DMS 273 treated with DMSO at 0.1 percent for 48 hours (cell line): ENCODE measurements around the gene RPL27A.
"Not testable (repeated sequence)": the region's sequence is repeated elsewhere in the genome, so short reads cannot be mapped to it uniquely, and the experiment has no call there.

Experiments used
- DNase-seq: peaks from one replicate; lab custom pipeline; 2025; lab: John Stamatoyannopoulos, UW

RPL27A gene

DNA sequence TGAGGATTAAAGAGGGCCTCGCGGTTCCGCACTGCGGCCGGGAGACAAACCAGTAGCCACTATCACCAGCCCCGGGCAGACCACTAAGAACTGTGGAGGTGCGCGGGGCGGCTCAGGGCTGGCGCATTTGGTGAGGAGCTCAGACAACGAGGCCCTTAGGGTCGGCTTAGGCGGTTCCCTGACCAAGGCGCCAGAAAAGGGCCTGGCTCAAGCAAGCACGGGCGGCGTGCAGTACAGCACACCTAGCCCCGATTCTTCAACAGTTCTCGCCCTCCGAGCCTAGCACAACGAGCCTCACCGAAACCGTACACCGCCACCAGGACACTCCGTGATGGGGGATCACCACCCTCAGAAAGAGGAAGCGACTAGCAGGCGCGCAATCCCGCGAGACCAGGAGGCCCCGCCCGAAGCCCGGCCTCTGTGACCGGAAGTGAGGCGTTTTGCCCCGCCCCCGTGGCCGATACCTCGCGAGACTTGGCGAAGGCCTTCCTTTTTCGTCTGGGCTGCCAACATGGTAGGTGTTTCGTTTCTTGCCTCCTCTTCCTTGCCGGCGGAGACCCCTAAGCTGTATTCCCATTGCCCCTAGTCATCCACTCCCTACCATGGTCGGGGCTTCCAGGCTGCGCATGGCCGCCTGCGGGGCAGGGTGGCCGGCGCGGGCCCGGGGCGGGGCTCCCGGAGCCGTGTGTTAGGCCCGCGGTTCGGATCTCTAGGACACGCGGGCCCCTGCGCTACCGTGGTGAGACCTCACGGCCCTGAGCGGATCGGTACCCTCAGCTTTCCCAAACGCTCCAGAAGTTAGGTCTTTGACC, at the start of gene RPL27A, which contains the start of gene TRIM66:
TSS of gene RPL27A (plus strand) at position 490 of the 812 bp plus-strand sequence. CDS start at position 512, 22 bp downstream.
TSS of gene TRIM66 (minus strand) at position 363 of the 812 bp plus-strand sequence. CDS start 10,391 bp downstream, outside the sequence.
- peak; percentile 66 for DNase-seq

GRCh38 chr11:8634498-8634897, 48.1 kb upstream of the RPL27A start:
- DNase-seq, result no peak

- no peak for DNase-seq
These were observed 46.5 kb upstream of the RPL27A start for GRCh38 chr11:8636127-8636526.

DNA sequence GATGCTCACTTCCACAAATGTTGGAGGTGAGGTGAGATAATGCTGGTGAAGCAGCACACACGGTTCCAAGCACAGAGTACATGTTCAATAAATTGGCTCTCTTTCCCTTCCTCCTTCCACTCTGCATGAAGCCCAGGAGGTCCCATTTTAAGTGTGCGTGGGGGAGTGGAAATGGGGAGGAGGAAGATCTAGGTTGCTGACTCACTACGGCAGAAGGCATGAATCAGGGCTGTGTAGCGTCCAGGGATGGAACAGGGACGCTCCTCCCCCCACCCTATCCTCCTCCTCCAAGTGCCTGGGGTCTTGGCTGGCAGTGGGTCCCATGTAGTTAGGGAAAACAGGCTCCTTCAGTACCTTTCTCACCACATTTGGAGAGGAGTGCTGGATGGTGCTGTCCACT, 44.3 kb upstream of the RPL27A start:
- no peak for DNase-seq

- DNase-seq, result no peak
These were observed 42.9 kb upstream of the RPL27A start for GRCh38 chr11:8639655-8640054.

- no peak for DNase-seq
These were observed 42.2 kb upstream of the RPL27A start for GRCh38 chr11:8640267-8640906.

GRCh38 chr11:8641332-8641731, 41.3 kb upstream of the RPL27A start:
- DNase-seq, result no peak

- DNase-seq, result peak; percentile 74
These were observed 40.3 kb upstream of the RPL27A start for GRCh38 chr11:8642196-8642841.

- DNase-seq, result no peak
These were observed 35.7 kb upstream of the RPL27A start for GRCh38 chr11:8646873-8647272.

GRCh38 chr11:8649361-8649760, 33.2 kb upstream of the RPL27A start:
- DNase-seq, result no peak

GRCh38 chr11:8650401-8650990, 32.1 kb upstream of the RPL27A start:
- no peak for DNase-seq

GRCh38 chr11:8652140-8652539, 30.5 kb upstream of the RPL27A start:
- DNase-seq, result no peak

- no peak for DNase-seq
These were observed 28.1 kb upstream of the RPL27A start for GRCh38 chr11:8654503-8654902.

DNA sequence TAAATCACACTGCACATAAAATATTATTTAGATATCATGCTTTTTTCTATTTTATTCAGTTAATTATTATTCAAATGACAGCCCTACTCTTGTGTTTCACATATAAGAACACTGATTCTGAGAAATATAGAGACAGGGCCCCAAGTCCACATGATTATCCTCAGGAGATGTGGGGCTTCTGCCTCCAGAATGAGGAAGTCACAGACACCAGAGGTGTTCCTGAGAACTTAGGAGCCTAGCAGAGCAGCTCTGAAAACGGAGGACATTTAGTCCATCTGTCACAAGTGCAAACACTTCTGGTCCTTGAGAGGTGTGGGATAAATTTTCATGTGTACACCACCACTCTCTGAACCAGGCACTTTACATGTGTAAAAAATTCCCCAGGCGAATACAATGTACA, 26.3 kb upstream of the RPL27A start:
- DNase-seq, result no peak

- no peak for DNase-seq
These were observed 24.1 kb upstream of the RPL27A start for GRCh38 chr11:8658321-8659057.

DNA sequence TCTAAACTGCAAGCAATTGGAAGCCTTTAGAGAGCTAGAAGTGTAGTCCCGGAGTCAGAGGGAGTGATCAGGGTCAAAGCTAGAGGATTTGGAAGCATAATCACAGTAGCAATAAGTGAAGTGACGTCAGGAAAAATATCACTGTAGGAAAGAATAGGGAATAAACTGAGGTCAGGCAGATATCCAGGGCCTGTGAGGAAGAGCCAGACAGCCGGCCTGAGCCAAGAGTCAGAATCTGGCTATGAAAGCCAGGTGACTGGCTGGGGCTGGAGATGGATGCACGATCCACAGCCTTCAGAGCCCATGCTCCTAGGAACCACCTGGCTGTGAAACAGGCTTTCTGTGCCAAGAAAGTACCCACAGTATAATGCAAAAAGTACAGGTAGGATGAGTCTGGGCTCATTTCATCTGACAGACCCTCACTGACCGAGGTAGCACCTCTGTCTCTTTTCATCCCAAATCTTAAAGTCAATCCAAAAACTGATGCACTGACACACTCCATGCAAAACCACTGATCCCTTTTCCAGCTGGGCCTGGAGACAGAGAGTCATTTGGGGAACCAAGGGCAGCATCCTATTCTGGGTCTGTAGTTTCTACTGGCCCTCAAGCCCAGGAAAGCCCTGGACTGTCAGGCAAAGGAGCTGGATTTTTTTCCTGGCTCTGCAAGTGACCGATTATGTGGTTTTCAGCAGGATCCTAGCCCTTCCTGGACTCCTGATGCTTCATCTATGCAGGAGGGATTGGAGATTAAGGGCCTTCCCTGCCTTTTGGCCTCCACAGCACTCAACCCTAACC, 21.4 kb upstream of the RPL27A start:
- DNase-seq, result no peak

DNA sequence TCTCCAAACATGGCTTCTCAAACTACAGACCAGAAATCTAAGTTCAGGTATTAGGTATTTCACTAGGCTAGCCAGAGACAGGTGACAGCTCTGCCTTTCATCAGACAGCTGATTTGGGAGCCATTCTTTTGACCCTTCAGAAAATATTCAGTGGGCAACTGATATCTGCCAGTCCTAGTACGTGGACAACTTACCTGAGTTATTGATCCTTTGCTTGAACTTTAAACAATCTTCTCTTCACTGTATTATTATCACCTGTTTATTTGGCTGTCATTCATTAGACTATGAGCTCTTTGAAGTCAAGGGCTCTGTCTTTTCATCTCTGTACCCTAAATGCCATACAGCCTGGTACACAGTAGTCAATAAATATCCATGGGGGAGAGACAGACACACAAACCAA, 17.4 kb upstream of the RPL27A start:
- DNase-seq, result no peak

- DNase-seq, result not testable (repeated sequence)
These were observed 12.5 kb upstream of the RPL27A start for GRCh38 chr11:8670081-8670480.

- DNase-seq, result peak; percentile 70
These were observed 11.4 kb upstream of the RPL27A start for GRCh38 chr11:8671193-8671612.

GRCh38 chr11:8671651-8672062, 10.9 kb upstream of the RPL27A start:
- DNase-seq, result peak; percentile 70

GRCh38 chr11:8672346-8672745, 10.2 kb upstream of the RPL27A start:
- no peak for DNase-seq
